HCT116 (cell line): ENCODE results near the gene ANTXRL. TPM values are rescaled to one million over a fixed set of nuclear protein-coding genes. Genes with fewer than 3 reads are reported as not detected.

ENCODE experiments used
- ATAC-seq: fragments of 200-7000 bp; cut with Tn5 transposase; 2 replicates; pipeline ENCODE4 v1.9.1; 2020; ENCODE audit warnings: mild to moderate bottlenecking, moderate library complexity
- BruUV-seq: library from RNA; stranded (reverse); fragments of 400-500 nt; replicated peaks from 2 replicates; lab custom pipeline; 2021; lab: Mats Ljungman, UMichigan
- CTCF ChIA-PET: fragments of 300-600 bp; sonication (Branson Sonifier 250); formaldehyde crosslinking; loops from one replicate; lab custom pipeline; 2021; ENCODE audit warnings: antibody characterized with exemption; lab: Charles Lee
- POLR2A ChIA-PET: fragments of 300-600, 350-600 bp; sonication (Branson Sonifier 250); formaldehyde crosslinking; loops from one replicate; lab custom pipeline; 2021; ENCODE audit warnings: antibody characterized with exemption; lab: Charles Lee
- RAD21 ChIA-PET, 2 experiments: fragments of 300-600 bp; sonication (Branson Sonifier 250); formaldehyde crosslinking; loops; one replicate each; lab custom pipeline; 2023; ENCODE audit warnings: low total read pairs in 2 of 2; ENCODE audit not compliant: uncharacterized antibody in 2 of 2, unreplicated experiment in 2 of 2, low non-redundant PET in 1 of 2; lab: Charles Lee
- DNase-seq: peaks from one replicate; pipeline ENCODE4 v3.0.0-alpha.2; 2010; ENCODE audit warnings: low read depth, low spot score
- H2AFZ ChIP-seq: fragments of 200-600 bp; shearing (Covaris generic), sonication (generic); 2 replicates; pipeline ENCODE4 v1.6.1; 2017; ENCODE audit warnings: low read depth, mixed run types, mixed read lengths, antibody characterized with exemption, low read length; ENCODE audit not compliant: poor library complexity, severe bottlenecking
- H3K27ac ChIP-seq: 2 replicates; pipeline ENCODE4 v1.5.1; 2012; ENCODE audit warnings: low read depth, low read length
- H3K27me3 ChIP-seq: fragments of 200-600 bp; sonication (generic); 2 replicates; pipeline ENCODE4 v1.6.1; 2016; ENCODE audit warnings: mixed run types, low read length, mixed read lengths; ENCODE audit not compliant: insufficient read depth
- H3K36me3 ChIP-seq, 2 experiments: fragments of 200-500 bp in 1 of 2; fragments of 200-600 bp in 1 of 2; sonication (Bioruptor generic) in 1 of 2; sonication (generic) in 1 of 2; 2 replicates each; pipeline versions ENCODE4 v1.5.1 to v1.6.1; 2014 to 2016; ENCODE audit warnings: low read length in 2 of 2, inconsistent platforms in 1 of 2, mixed read lengths in 1 of 2, mixed run types in 1 of 2; ENCODE audit not compliant: insufficient read depth in 2 of 2, control insufficient read depth in 1 of 2
- H3K4me1 ChIP-seq, 2 experiments: fragments of 200-600 bp in 1 of 2; sonication (generic) in 1 of 2; 2 replicates each; pipeline versions ENCODE4 v1.5.1 to v1.6.1; 2012 to 2017; ENCODE audit warnings: low read length in 2 of 2, inconsistent platforms in 1 of 2, mild to moderate bottlenecking in 1 of 2, mixed read lengths in 1 of 2, mixed run types in 1 of 2, moderate library complexity in 1 of 2; ENCODE audit not compliant: insufficient read depth in 2 of 2, control insufficient read depth in 1 of 2
- H3K4me2 ChIP-seq: fragments of 200-600 bp; sonication (generic); 2 replicates; pipeline ENCODE4 v1.6.1; 2017; ENCODE audit warnings: mixed run types, low read length, mixed read lengths
- H3K4me3 ChIP-seq, 2 experiments: fragments of 200-600 bp in 1 of 2; sonication (generic) in 1 of 2; replicated peaks in 1 of 2; 2 replicates each; pipeline ENCODE4 v1.5.1; 2011 to 2016; ENCODE audit warnings: low read length in 2 of 2, control low read depth in 1 of 2, low read depth in 1 of 2, mild to moderate bottlenecking in 1 of 2, mixed read lengths in 1 of 2, mixed run types in 1 of 2
- H3K79me2 ChIP-seq: fragments of 200-600 bp; sonication (generic); 2 replicates; pipeline ENCODE4 v1.6.1; 2017; ENCODE audit warnings: mild to moderate bottlenecking, mixed run types, low read length, moderate library complexity, mixed read lengths; ENCODE audit not compliant: insufficient read depth
- H3K9ac ChIP-seq: fragments of 200-600 bp; sonication (generic); 2 replicates; pipeline ENCODE4 v1.6.1; 2016; ENCODE audit warnings: low read length, mixed read lengths
- H3K9me2 ChIP-seq: fragments of 200-600 bp; sonication (generic), shearing (Covaris generic); 2 replicates; pipeline ENCODE4 v1.6.1; 2017; ENCODE audit warnings: mixed run types, mild to moderate bottlenecking, moderate library complexity; ENCODE audit not compliant: insufficient read depth
- H3K9me3 ChIP-seq, 2 experiments: fragments of 200-500 bp in 1 of 2; fragments of 200-600 bp in 1 of 2; sonication (Bioruptor generic) in 1 of 2; sonication (generic) in 1 of 2; 2 replicates each; pipeline ENCODE4 v1.6.1; 2014 to 2017; ENCODE audit warnings: low read length in 2 of 2, mixed read lengths in 2 of 2, inconsistent platforms in 1 of 2, low read depth in 1 of 2, mild to moderate bottlenecking in 1 of 2, mixed run types in 1 of 2, moderate library complexity in 1 of 2; ENCODE audit not compliant: control insufficient read depth in 1 of 2, insufficient read depth in 1 of 2
- H4K20me1 ChIP-seq: fragments of 200-600 bp; sonication (generic), shearing (Covaris generic); 2 replicates; pipeline ENCODE4 v1.6.1; 2017; ENCODE audit warnings: mixed run types, mild to moderate bottlenecking, moderate library complexity; ENCODE audit not compliant: insufficient read depth
- CBX3 ChIP-seq: IDR thresholded peaks from 2 replicates; pipeline ENCODE4 v1.6.1; 2012; ENCODE audit warnings: low read depth
- CEBPB ChIP-seq: IDR thresholded peaks from 2 replicates; pipeline ENCODE4 v1.6.1; 2012; ENCODE audit warnings: low read depth
- EGR1 ChIP-seq: IDR thresholded peaks from 2 replicates; pipeline ENCODE4 v1.6.1; 2012; ENCODE audit warnings: low read depth
- ELF1 ChIP-seq: IDR thresholded peaks from 2 replicates; pipeline ENCODE4 v1.6.1; 2012; ENCODE audit warnings: low read depth, borderline replicate concordance
- EZH2 ChIP-seq: fragments of 200-600 bp; sonication (generic); IDR thresholded peaks from 2 replicates; pipeline ENCODE4 v1.6.1; 2017; ENCODE audit warnings: antibody characterized with exemption, mixed run types
- JUND ChIP-seq: IDR thresholded peaks from 2 replicates; pipeline ENCODE4 v1.6.1; 2012
- POLR2AphosphoS5 ChIP-seq: IDR thresholded peaks from 2 replicates; pipeline ENCODE4 v1.6.1; 2011; ENCODE audit warnings: mild to moderate bottlenecking, low read depth, low read length, moderate library complexity
- RAD21 ChIP-seq: IDR thresholded peaks from 2 replicates; pipeline ENCODE4 v1.6.1; 2012; ENCODE audit warnings: low read depth, mild to moderate bottlenecking
- SIN3A ChIP-seq: IDR thresholded peaks from 2 replicates; pipeline ENCODE4 v1.6.1; 2012; ENCODE audit warnings: low read depth
- SRF ChIP-seq: IDR thresholded peaks from 2 replicates; pipeline ENCODE4 v1.6.1; 2012; ENCODE audit warnings: low read depth
- TCF7L2 ChIP-seq: IDR thresholded peaks from 2 replicates; pipeline ENCODE4 v1.7.0; 2011; ENCODE audit warnings: borderline replicate concordance, inconsistent platforms; ENCODE audit not compliant: insufficient read depth, insufficient read length; ENCODE audit errors: extremely low read depth
- YY1 ChIP-seq: IDR thresholded peaks from 2 replicates; pipeline ENCODE4 v1.6.1; 2011; ENCODE audit warnings: low read length, low read depth, moderate library complexity, mild to moderate bottlenecking; ENCODE audit not compliant: insufficient replicate concordance; ENCODE audit errors: extremely low read depth
- ZFX ChIP-seq: fragments of 450-650 bp; IDR thresholded peaks from 2 replicates; pipeline ENCODE4 v1.6.1; 2017
- ZNF274 ChIP-seq: fragments of 200-500 bp; sonication (Bioruptor generic); IDR thresholded peaks from 2 replicates; pipeline ENCODE4 v1.6.1; 2014; ENCODE audit warnings: mild to moderate bottlenecking, low read depth, low read length, inconsistent platforms
- intact Hi-C: fragments of 100-400 bp; cut with micrococcal nuclease; formaldehyde crosslinking; loops from 2 replicates; pipeline ENCODE4 v1.10.0; 2022
- total RNA-seq: library from RNA; stranded (reverse); gene quantifications from one replicate; pipeline ENCODE4 v1.2.1, GENCODE V29; 2021; ENCODE audit not compliant: unreplicated experiment
- TF ChIP-seq, protein P1 (sequence below), 3 experiments: fragments of 200-600 bp in 1 of 3; sonication (generic) in 1 of 3; IDR thresholded peaks in 2 of 3; conservative IDR thresholded peaks in 1 of 3; 2 replicates each; pipeline ENCODE4 v1.5.1; 2012 to 2017; ENCODE audit warnings: low read depth in 2 of 3, low read length in 2 of 3, antibody characterized with exemption in 1 of 3, borderline replicate concordance in 1 of 3, control low read depth in 1 of 3, mild to moderate bottlenecking in 1 of 3, mixed read lengths in 1 of 3, mixed run types in 1 of 3, moderate library complexity in 1 of 3; ENCODE audit not compliant: insufficient read depth in 1 of 3
- TF ChIP-seq, protein P2 (sequence below): IDR thresholded peaks from 2 replicates; pipeline ENCODE4 v1.6.1; 2011; ENCODE audit warnings: mild to moderate bottlenecking, low read length, moderate library complexity; ENCODE audit not compliant: insufficient replicate concordance; ENCODE audit errors: extremely low read depth
- TF ChIP-seq, protein P3 (sequence below): IDR thresholded peaks from 2 replicates; pipeline ENCODE4 v1.6.1; 2012

ANTXRL gene
- total RNA-seq, 1 experiment from 2014 or later: not detected

DNA sequence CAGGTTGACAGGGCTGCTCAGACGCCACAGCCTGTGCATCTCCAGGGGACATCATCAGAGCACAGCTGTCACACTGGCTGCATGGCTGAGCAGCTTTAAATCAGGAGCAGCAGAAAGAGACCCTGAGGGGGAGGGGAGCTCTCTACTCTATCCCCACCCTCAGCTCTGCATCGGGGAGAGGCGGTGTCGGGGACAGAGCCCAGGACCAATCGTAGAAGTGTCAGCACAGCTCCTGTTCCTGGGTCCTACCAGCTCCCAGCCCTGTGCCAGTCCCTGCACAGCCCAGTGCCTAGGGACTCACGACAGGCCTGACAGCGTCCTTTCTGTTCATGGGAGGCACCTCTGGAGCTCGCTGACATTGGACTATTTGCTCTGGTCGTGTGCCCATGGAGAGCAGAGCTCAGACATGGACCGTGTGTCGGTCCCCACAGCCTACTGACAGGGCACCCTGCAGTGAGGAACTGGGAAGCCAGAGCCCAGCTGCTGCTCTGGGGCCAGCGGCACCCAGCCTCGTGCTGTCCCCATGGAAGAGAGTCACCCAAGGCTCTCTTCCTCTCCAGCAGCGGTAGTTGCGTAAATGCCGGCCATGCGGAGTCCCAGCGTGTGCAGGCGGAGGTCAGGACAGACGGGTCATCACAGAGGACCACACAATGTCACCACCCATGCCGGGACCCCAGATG is 20.4 kb upstream of the ANTXRL start:
- ChIA-PET CTCF (no interaction called here), RAD21 (no interaction called here), POLR2A (no interaction called here)
- Histone ChIP-seq H3K36me3 (no peaks in the 10 kb centered on the region), H3K4me2 (no peak overlapping the region), H3K9me2 (no peaks in the 10 kb centered on the region), H3K79me2 (no peaks in the 10 kb centered on the region), H3K27ac (no peak overlapping the region), H3K9me3 (no peaks in the 10 kb centered on the region), H3K4me3 (no peak overlapping the region), H2AFZ (no peak overlapping the region), H4K20me1 (no peaks in the 10 kb centered on the region), H3K27me3 (no peaks in the 10 kb centered on the region), H3K9ac (no peak overlapping the region), H3K4me1 (no peaks in the 10 kb centered on the region)
- TF ChIP-seq YY1 (no peak), SRF (no peak), EGR1 (no peak), SIN3A (no peak), CBX3 (no peak), RAD21 (no peak), JUND (no peak), TCF7L2 (no peak), CEBPB (no peak), ELF1 (no peak), POLR2AphosphoS5 (no peak), EZH2 (no peak), ZNF274 (no peak), ZFX (no peak)
- TF ChIP-seq, protein P1, sequence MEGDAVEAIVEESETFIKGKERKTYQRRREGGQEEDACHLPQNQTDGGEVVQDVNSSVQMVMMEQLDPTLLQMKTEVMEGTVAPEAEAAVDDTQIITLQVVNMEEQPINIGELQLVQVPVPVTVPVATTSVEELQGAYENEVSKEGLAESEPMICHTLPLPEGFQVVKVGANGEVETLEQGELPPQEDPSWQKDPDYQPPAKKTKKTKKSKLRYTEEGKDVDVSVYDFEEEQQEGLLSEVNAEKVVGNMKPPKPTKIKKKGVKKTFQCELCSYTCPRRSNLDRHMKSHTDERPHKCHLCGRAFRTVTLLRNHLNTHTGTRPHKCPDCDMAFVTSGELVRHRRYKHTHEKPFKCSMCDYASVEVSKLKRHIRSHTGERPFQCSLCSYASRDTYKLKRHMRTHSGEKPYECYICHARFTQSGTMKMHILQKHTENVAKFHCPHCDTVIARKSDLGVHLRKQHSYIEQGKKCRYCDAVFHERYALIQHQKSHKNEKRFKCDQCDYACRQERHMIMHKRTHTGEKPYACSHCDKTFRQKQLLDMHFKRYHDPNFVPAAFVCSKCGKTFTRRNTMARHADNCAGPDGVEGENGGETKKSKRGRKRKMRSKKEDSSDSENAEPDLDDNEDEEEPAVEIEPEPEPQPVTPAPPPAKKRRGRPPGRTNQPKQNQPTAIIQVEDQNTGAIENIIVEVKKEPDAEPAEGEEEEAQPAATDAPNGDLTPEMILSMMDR (IDR thresholded peaks at IDR 0.05 in 2 of 3, conservative IDR thresholded peaks at IDR 0.05 in 1 of 3; ENCODE audit: borderline replicate concordance in 1 of 3, insufficient read depth in 1 of 3, low read depth in 2 of 3, low read length in 2 of 3): no peak
- TF ChIP-seq, protein P2, sequence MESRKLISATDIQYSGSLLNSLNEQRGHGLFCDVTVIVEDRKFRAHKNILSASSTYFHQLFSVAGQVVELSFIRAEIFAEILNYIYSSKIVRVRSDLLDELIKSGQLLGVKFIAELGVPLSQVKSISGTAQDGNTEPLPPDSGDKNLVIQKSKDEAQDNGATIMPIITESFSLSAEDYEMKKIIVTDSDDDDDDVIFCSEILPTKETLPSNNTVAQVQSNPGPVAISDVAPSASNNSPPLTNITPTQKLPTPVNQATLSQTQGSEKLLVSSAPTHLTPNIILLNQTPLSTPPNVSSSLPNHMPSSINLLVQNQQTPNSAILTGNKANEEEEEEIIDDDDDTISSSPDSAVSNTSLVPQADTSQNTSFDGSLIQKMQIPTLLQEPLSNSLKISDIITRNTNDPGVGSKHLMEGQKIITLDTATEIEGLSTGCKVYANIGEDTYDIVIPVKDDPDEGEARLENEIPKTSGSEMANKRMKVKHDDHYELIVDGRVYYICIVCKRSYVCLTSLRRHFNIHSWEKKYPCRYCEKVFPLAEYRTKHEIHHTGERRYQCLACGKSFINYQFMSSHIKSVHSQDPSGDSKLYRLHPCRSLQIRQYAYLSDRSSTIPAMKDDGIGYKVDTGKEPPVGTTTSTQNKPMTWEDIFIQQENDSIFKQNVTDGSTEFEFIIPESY: no peak
- TF ChIP-seq, protein P3, sequence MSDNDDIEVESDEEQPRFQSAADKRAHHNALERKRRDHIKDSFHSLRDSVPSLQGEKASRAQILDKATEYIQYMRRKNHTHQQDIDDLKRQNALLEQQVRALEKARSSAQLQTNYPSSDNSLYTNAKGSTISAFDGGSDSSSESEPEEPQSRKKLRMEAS: no peak
- BruUV-seq: no TSS peak
- no peak for ATAC-seq
- DNase-seq: no peak
- intact Hi-C loops: no loop called here
